Suprapubic skin (tissue), 3 donors: ENCODE results near the gene HORMAD2.

Source experiments
- CTCF ChIP-seq, 2 donors: fragments of 200-600 bp in 1 of 2; fragments of 450-650 bp in 1 of 2; sonication (generic) in 1 of 2; IDR thresholded peaks; one replicate each; pipeline ENCODE4 v1.5.1; 2016 to 2019; ENCODE audit warnings: antibody characterized with exemption in 2 of 2, mild to moderate bottlenecking in 1 of 2, moderate library complexity in 1 of 2
- EP300 ChIP-seq: sonication (generic); formaldehyde crosslinking; IDR thresholded peaks from one replicate; pipeline ENCODE4 v1.6.1; 2017; ENCODE audit warnings: antibody characterized with exemption

- TF ChIP-seq CTCF (IDR thresholded peaks at IDR 0.05) (no peak), EP300 (no peak)
Observed at GRCh38 chr22:30188911-30189310, 108.6 kb downstream of the HORMAD2 start.
